ENCODE results near the gene MYO9B. TPM values are rescaled to one million over a fixed set of nuclear protein-coding genes. Genes with fewer than 3 reads are reported as not detected.

The MYO9B gene
- total RNA-seq, 1 experiment from 2014 or later, result 58.6 TPM

- no peak overlapping the region for H2AFZ ChIP-seq (ENCODE audit: low read length)
- no peaks in the 10 kb centered on the region for H4K20me1 ChIP-seq (ENCODE audit: control insufficient read depth, insufficient read depth, insufficient read length)
- no peak overlapping the region for H3K4me2 ChIP-seq (ENCODE audit: insufficient read depth, insufficient read length, low read length)
- H2BK20ac ChIP-seq (ENCODE audit: low read depth, low read length, poor library complexity, severe bottlenecking), result no peak overlapping the region
- no peak overlapping the region for H3K27ac Mint-ChIP-seq
- no peaks in the 10 kb centered on the region for H3K4me1 ChIP-seq (ENCODE audit: insufficient read depth, low read length)
- no peak overlapping the region for H2BK15ac ChIP-seq (ENCODE audit: low read depth, low read length)
- no peak overlapping the region for H3K14ac ChIP-seq (ENCODE audit: insufficient read depth, low read length)
- no peaks in the 10 kb centered on the region for H3K4me1 Mint-ChIP-seq
- WGBS (ENCODE audit: extremely low coverage, insufficient read length, low lambda C conversion rate), result no CpG with 5 or more reads among the region's 7 CpGs
- H3K18ac ChIP-seq (ENCODE audit: insufficient read length, low read depth, low read length), result no peak overlapping the region
- no peak overlapping the region for H3T11ph ChIP-seq (ENCODE audit: low read length)
- no peak overlapping the region for H3K9ac ChIP-seq (ENCODE audit: extremely low read depth, insufficient read length, low read length)
- H3K9me3 ChIP-seq (ENCODE audit: control insufficient read depth, low read depth, low read length), result peaks cover 19% of the 10 kb centered on the region
- H3K27me3 Mint-ChIP-seq (ENCODE audit: low read depth), result no peaks in the 10 kb centered on the region
- no peak overlapping the region for H2BK5ac ChIP-seq (ENCODE audit: insufficient read length, low read length)
- H3K23ac ChIP-seq (ENCODE audit: insufficient read length, low read depth, low read length), result no peak overlapping the region
- H3K79me1 ChIP-seq (ENCODE audit: insufficient read depth, low read depth, low read length, poor library complexity, severe bottlenecking), result no peaks in the 10 kb centered on the region
- no peak overlapping the region for H2AK5ac ChIP-seq (ENCODE audit: insufficient read length, low read length)
- H4K8ac ChIP-seq (replicated peaks; ENCODE audit: insufficient read length, low read depth, low read length), result no peak overlapping the region
- no peak overlapping the region for H3K4ac ChIP-seq (ENCODE audit: low read depth, low read length)
- H3K23me2 ChIP-seq (ENCODE audit: insufficient read length, low read depth, low read length, poor library complexity, severe bottlenecking), result no peaks in the 10 kb centered on the region
- peaks cover 32 to 68% (median 43%) of the 10 kb centered on the region in 3 experiments for H3K36me3 Mint-ChIP-seq (ENCODE audit: insufficient read depth in 1 of 3, low read depth in 3 of 3)
- H2BK120ac ChIP-seq (ENCODE audit: low read depth, low read length, poor library complexity, severe bottlenecking), result no peak overlapping the region
- H3K79me2 ChIP-seq (ENCODE audit: insufficient read depth, low read length), result peaks cover 4% of the 10 kb centered on the region; the same call in 1 of the 2 replicates
- H3K27me3 ChIP-seq (ENCODE audit: insufficient read depth, low read length), result no peaks in the 10 kb centered on the region
- no peak overlapping the region for H3K56ac ChIP-seq (ENCODE audit: insufficient read length, low read depth, low read length)
- no peak overlapping the region for H4K5ac ChIP-seq (ENCODE audit: insufficient read length, low read depth, low read length)
- H3K9me3 Mint-ChIP-seq, result no peaks in the 10 kb centered on the region
- no peak for TF ChIP-seq CTCF (conservative IDR thresholded peaks at IDR 0.05)
- H3K4me3 Mint-ChIP-seq, result no peak overlapping the region
- no peak overlapping the region for H3K27ac ChIP-seq (ENCODE audit: insufficient read length, low read depth, low read length)
- H2BK12ac ChIP-seq (ENCODE audit: insufficient read length, low read depth, low read length), result no peak overlapping the region
- H4K91ac ChIP-seq (ENCODE audit: insufficient read length, low read depth, low read length), result no peak overlapping the region
- no peak for DNase-seq
These were observed 13.9 kb upstream of the MYO9B start for GRCh38 chr19:17061691-17062090.
